SU-DHL-6 (cell line): Measurements from ENCODE around the gene PPP1R9B.
A peak's percentile ranks its signal among the peaks of the same experiment; 100 is the strongest.

ENCODE experiments used
- EZH2phosphoT487 ChIP-seq: fragments of 200-600 bp; sonication (generic), shearing (Covaris generic); conservative IDR thresholded peaks from 2 replicates; pipeline ENCODE4 v1.6.1; 2018; ENCODE audit warnings: mild to moderate bottlenecking, antibody characterized with exemption, low read length, moderate library complexity, mixed read lengths
- TF ChIP-seq, protein P1 (sequence below): fragments of 200-600 bp; sonication (generic); IDR thresholded peaks from one replicate; pipeline ENCODE4 v1.5.1; 2017; ENCODE audit warnings: antibody characterized with exemption, mild to moderate bottlenecking, low read length, moderate library complexity; ENCODE audit not compliant: insufficient read depth, poor library complexity, severe bottlenecking

DNA sequence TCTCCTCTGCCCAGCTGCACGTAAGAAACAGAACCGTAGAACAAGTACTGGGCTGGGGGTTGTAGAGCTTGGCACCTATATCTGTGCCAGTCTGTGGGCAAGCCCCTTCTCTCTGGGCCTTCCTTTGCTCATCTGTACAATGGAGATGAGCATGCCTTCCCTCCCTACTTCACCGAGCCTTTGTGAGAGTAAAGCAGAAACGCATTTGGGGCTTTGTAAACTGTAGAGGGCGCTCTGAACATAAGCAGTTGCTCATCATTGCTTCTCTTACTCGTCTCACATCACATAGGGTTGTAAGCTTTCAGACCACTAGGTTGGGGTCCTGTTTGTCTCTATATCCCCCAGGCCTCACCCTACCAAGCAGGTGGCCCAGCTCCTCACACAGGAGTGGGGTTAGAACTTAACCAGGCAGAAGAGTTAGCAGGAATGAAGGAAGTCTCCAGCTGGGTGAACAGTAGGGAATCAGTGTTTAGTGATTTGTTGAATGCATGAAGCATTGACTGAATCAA lies 35.6 kb downstream of the PPP1R9B start:
- TF ChIP-seq, protein P1, sequence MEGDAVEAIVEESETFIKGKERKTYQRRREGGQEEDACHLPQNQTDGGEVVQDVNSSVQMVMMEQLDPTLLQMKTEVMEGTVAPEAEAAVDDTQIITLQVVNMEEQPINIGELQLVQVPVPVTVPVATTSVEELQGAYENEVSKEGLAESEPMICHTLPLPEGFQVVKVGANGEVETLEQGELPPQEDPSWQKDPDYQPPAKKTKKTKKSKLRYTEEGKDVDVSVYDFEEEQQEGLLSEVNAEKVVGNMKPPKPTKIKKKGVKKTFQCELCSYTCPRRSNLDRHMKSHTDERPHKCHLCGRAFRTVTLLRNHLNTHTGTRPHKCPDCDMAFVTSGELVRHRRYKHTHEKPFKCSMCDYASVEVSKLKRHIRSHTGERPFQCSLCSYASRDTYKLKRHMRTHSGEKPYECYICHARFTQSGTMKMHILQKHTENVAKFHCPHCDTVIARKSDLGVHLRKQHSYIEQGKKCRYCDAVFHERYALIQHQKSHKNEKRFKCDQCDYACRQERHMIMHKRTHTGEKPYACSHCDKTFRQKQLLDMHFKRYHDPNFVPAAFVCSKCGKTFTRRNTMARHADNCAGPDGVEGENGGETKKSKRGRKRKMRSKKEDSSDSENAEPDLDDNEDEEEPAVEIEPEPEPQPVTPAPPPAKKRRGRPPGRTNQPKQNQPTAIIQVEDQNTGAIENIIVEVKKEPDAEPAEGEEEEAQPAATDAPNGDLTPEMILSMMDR, result peak; percentile 69
- TF ChIP-seq EZH2phosphoT487, result no peak
